Measurements from ENCODE around the gene ADORA3.

ADORA3 gene

DNA sequence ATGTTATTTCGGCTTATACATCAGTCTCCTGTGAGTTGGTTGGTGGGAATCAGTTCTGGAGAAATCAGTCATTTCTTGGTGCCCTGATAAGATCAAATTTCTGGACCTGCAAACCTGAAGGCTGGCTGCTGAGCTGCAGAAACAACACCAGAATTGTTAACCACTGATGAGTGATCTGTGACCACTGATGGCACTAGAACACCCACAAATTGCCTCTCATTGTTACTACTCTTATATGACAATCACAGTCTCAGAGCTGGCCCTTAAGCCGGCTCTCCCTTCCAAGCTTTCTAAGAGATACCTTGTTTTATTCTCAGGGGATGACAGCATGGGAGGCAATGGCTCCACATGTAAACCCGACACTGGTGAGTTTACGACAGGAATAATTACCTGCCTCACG lies 27.7 kb downstream of the ADORA3 start:
- peak in 1 of 2 experiments; percentile 25 for DNase-seq (ENCODE audit: low read depth in 2 of 2)

DNA sequence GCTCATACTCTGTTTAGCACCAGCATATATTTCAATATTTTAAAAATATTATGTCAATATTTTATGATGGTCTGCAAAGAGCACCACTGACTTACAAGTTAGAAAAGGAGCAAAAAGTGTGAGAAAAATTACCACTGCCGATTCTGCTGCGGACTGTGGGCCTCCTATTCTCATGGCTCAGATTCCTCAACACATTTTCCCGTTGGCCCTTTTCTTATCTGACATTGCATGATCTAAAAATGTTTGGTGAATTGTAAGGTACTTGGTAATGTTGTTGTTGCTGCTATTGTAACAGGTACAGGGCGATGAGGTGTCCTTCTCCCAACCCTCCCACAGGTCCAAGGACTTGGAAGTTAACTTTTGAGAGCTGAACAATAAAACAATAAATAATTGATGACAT lies 28.9 kb downstream of the ADORA3 start:
- no peak for DNase-seq (ENCODE audit: low read depth in 2 of 2)

DNA sequence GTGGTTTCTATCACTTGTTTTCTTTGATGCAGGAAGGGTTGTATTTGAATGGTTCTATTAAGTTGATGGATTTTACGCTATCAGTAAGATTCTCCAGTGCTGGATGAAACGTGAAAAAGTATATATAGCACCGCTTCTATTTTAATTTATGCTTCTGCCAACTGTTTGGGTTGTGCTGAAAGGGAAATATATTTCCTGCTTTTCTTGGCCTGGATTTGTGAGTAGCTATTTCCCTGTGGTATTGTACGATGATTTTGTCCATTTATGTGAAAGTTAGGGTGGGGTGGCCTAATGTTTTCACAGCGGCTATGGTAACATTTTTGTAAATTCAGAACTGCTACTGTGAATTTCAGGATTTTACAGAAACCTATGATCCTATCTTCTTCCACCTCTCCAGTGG lies 29.3 kb downstream of the ADORA3 start:
- DNase-seq (ENCODE audit: low read depth in 2 of 2) = no peak

DNA sequence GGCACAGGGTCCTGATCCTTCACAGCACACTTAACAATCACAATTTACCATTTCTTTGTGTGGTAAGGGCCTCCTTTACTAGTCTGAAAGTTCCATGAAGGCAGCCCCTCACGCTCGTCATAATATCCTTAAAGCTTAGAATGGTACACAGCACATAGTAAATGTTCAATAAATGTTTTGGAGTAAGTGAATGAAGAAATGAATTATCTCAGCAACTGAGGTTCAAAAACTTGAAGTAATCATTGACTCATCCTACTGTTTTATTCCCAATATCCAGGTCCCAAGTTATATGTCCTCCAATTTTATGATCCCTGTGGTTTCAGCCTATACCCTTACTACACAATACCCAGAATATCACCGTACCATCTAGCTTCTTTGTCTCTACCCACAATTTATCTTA lies 31.9 kb downstream of the ADORA3 start:
- no peak for DNase-seq (ENCODE audit: low read depth in 2 of 2)

DNA sequence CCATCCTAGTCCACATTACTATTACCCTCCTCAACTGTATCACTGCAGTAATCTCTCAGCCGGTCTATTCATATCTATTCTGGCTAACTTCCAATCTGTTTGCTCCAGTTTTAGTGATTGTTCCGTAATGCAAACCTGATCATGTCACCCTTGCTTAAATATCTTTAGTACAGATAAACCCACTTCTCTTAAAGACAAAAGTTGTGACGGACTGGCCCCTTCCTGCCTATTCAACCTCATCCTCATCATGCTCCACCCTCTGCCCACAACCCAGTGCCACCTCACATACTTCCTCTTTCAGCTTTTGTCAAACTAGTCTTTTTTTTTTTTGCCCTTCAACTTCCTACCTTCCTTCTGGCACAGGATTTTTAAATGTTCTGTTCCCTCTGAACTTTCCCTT lies 32.4 kb downstream of the ADORA3 start:
- peak in 1 of 2 experiments; percentile 48 for DNase-seq (ENCODE audit: low read depth in 2 of 2)

DNA sequence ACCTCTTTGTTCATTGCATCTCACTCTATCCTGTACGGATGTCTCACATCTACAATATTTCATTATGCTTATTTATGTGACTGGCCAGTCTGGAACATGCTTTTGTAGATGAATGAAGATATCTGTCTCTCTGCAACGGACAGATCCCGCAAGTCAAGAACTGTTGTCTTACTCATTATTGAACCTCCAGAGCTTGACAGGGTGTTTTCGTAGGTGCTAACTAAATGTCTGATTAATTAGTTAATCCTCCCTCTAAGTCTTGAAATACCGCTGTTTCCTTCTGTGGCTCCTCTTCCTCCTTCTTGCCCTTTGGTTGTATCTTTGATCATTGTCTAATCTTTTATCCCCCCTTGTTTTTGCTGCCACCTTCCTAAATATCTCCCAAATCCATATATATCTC lies 32.8 kb downstream of the ADORA3 start:
- no peak for DNase-seq (ENCODE audit: low read depth in 2 of 2)

DNA sequence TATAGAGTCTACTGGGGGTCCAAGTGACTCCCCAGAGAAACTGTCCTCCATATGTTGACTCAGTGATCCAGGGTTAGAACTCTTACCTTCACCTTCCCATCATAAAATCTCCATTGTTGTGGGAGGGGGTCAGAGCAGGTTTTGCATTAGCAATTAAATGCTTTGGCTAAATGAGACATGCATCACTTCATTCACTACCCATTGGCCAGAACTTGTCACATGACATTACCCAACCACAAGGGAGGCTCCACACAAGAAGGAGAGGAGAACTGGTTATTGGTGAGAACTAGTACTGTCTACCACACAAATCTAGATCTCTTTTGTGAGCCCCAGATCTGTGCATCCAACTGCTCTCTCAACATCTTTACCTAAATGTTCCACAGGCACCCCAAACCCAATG lies 33.9 kb downstream of the ADORA3 start:
- no peak for DNase-seq (ENCODE audit: low read depth in 2 of 2)

DNA sequence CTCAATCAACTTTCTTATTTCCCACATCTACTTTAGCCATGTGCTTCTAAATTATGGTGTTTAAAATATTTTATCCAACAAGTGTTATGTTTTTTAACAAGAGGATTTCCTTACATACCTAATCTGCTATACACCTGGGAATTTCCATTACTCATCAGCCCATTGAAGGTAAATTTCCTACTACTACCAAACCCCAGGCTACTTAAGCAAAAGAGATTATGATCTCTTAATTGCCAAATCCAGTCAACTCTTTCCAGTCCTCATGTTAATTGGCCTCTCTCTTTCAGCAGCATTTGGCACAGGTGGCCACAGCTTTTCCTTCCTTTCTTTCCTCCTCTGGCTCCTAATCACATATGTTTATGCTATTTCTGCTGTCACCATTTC lies 34.7 kb downstream of the ADORA3 start:
- DNase-seq (ENCODE audit: low read depth in 2 of 2) = no peak

DNA sequence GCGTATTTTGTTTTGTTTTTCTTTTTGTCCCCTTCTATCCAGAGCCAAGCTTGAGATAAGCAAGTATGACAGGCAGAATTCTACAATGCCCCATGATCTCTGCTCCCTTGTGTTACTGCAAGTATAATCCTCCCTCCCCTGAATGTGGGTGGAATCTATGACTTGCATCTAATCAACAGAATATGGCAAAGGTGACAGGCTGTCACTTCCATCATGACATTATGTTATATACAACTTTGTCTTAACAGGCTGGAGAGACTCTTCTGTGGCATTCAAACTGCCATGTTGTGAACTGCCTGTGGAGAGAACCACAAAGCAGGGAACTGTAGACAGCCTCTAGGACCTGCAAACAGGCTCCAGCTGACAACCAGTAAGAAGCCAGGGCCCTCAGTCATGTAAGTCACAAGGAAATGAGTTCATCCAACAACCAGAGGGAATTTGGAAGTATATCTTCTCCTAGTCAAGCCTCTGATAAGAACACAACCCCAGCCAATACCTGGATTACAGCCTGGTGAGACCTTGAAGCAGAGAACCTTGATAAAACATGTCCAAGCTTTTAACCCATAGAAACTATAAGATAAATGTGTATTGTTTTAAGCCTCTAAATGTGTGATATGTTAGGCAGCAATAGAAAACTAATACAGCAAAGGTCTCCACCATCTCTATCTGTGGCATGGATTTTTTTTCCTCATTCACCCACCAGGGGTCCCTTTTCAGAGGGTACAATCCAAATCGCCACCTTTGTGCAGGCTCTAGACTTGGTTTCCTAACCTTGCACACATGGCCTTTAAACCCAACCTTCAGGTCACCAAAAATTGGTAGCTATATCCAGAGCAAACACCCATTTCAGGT lies 35.3 kb downstream of the ADORA3 start:
- DNase-seq (ENCODE audit: low read depth in 2 of 2) = no peak

DNA sequence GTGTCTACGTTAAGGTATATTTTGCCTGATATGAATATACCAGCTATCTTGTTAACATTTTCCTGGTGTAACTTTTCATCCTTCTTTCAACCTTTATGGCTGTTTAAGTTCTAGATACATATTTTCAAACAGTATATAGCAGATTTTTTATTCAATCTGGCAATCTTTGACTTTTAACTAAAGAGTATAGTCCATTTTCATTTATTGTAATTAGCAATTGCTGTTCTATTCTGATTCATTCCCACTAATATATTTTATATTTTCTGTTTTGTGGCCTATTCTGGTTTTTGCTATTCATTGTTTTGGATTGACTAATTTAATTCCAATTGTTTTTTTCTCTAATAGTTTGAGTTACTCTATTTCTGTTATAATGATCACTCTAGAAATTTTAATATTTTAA lies 37.0 kb downstream of the ADORA3 start:
- DNase-seq (ENCODE audit: low read depth in 2 of 2) = no peak

DNA sequence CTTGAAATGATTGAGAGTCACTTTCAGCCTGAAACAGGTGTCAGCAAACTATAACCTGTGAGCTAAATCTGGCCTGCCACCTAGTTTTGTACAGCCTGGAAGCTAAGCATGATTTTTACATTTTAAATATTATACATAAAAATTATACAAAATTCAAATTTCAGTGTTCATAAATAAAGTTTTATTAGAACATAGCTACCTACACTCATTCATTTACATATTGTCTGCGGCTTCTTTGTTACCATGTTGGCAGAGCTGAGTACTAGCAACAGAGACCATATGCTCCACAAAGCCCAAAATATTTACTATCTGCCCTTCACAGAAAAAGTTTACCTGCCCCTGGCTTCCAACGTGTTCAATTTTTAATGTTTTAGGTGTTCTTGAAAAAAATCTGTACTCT lies 37.7 kb downstream of the ADORA3 start:
- DNase-seq (ENCODE audit: low read depth in 2 of 2) = no peak

DNA sequence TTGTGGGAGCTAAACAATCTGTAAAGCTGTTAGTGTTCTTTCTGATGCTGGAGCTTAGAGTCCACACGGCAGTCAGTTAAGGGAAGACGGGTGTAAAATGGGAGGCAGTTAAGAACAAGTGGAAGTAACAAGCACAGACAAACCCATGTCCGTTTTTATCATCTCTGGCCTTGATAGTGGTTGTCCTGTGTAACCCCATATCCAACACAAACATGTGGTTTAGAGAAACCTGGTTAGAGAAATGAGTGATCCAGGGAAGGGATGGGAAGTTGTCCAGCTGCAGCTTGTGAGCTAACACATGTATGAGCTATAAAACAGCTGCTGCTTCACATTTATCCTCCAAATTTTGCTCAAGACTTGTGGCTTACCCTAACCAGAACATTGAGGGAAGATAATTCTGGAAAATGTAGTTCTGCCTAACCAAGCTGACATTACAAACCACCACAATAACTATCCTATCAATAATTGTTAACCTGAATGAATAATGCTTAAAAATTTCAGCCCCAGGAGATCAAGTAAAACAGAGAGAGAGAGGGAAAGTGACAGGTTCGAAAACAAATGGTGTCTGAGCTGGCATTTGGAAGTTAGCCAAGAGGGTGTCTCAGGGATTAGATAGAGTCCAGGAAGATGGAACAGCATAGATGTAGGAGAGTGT lies 40.3 kb downstream of the ADORA3 start:
- no peak for DNase-seq (ENCODE audit: low read depth in 2 of 2)

DNA sequence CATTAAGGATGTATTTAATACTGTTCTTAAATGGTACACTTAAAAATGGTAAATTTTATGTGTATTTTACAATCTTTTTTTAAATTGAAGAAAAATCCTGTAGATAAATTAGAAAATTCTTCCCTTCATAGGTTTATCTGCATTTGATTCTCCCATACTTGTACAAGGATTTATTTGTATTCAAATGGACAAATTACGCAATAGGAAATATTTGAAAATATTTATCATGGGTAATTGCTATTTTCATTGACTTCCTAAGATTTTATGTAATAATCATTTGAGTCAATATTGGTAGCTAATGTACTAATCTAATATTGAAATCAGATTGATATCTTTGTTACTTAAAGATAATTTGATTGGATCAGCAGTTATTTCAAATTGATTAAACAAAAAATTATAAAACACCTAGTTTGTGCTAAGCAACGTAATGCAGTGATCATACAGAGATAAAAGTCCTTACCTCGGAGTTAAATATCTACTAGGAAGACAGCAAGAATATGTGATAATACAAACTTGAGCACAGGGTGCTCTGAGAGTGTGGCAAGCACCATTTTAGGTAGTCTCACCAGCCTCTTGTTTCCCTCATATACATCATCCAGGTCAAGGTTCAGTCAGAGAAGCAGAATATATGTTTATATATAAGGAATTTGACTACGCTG lies 40.9 kb downstream of the ADORA3 start:
- DNase-seq (ENCODE audit: low read depth in 2 of 2) = no peak

DNA sequence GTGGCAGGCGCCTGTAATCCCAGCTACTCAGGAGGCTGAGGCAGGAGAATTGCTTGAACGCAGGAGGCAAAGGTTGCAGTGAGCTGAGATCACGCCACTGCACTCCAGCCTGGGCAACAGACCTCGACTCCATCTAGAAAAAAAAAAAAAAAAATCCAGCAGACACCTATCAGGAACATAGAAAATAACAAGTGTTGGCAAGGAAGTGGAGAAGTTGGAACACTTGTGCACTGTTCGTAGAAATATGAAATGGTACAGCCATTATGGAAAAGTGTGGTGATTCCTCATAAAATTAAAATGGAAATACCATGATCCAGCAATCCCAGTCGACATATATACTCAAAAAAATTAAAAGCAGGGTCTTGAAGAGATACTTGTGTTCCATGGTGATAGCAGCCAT lies 41.7 kb downstream of the ADORA3 start:
- no peak for DNase-seq (ENCODE audit: low read depth in 2 of 2)

DNA sequence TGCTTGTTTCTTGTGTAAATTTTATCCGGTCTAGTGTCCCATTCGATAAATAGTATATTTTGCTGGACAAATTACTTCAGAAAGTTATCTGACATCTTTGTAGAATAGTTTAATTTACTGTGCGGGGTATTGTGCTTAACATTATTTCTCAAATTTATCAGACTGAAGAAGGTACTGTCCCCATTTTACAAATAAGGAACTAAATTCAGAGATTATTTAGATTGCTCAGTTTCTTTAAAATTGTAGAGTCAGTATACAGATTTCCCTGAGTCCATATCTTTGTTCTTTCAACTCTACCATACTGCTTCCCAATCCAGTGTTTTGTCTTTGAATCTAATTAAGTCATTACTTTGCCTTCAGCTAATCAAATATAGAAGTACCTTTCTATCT lies 47.8 kb downstream of the ADORA3 start:
- no peak for DNase-seq (ENCODE audit: low read depth in 2 of 2)

DNA sequence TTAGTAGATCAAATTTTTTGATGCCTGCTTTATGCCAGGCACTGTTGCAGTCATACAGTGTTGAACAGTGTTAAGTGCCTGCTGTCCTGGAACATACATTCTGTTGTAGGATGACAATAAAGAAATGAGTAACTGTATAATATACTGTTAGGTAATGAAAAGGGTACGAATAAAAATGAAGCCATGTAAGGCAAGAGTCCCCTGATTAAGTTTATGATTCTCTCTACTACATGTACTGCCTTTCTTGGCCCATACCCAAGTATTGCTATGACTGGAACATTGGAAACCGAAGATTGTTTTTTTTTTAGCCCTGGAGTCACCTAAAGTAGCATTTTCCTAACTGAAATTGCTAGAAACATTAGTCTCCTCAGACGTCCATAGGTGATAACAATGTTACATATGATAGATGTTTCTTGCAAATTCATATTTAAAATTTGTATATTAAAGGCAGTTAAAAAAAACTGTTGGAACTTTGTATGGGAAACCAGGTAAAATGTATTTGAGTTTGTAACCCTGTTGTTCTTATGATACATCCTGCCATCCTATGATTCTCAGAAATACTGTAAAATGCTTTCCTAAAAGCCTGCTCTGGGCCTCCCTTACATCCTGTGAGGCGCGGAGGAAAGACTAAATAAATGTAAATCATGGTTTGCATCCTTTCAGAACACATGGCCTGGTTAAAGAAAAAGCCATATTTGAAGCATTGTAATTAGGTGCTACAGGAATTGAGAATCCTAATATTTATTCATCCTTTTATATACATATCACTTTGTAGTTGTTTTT lies 48.4 kb downstream of the ADORA3 start:
- DNase-seq (ENCODE audit: low read depth in 2 of 2) = no peak

DNA sequence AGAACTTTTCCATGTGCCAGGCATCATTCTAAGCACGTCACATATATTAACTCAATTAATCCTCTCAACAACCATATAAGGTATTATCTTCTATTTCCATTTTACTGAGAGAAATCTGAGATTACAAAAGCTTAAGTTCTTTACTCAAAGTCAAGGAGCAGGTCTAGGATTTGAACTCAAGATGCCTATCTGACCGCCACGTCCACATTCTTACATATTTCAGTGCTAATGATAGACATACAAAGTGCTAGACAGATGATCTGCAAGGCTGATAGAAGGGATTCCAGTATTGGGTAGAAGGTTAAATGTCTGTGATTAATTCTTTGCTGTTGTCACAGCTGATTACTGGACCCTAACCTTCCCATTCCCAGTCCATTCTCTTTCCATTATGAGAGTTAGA lies 49.7 kb downstream of the ADORA3 start:
- no peak for DNase-seq (ENCODE audit: low read depth in 2 of 2)

DNA sequence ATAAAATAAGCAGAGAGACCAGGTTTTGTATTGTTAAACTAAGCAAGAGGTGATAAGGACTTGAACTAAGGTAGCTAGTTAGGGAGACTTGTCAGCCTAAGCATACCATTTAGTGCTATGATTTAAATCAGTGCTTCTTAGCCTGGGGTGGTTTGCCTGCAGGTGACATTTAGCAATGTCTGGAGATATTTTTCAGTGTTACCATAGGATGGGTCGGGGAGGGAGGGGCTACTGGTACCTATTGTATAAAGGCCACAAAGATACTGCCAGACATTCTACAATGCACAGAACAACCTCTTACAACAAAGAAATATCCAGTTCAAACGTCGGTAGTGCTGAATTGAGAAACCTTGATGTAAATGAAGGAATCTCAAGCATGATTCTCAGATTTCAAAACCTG lies 50.9 kb downstream of the ADORA3 start:
- no peak for DNase-seq (ENCODE audit: low read depth in 2 of 2)

DNA sequence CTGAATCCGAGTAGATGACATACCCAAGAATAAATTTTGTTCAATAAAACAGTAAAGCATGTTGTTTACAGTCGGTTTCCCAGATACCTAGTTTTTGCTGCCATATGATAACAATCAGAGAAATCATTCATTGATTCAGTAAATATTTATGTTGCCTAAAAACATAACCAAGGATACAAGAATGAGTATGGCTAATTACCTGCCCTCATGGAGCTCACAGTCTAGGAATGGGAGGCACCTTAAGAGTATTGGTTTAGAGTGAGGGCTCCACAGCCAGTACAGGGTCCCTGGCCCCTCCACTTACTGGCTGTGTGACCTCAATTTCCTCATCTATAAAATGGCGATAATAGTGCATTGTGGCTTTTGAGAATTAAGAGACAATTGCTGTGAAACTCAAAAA lies 53.2 kb downstream of the ADORA3 start:
- DNase-seq (ENCODE audit: low read depth in 2 of 2) = no peak

DNA sequence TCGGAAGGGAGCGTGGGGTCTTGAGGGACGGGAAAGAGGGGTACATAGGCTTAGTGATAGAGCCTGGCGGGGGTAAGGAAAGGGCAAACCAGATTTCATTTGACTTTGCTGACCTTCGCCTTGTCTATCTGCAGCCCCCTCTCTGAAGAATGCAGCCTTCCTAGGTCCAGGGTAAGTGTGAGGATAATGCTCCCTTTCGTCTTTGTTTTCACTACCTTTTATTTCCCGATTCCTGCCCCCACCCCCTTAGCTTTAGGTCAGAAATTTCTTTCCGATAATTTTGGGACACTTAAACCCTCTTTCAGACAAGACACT lies 53.8 kb downstream of the ADORA3 start:
- no peak for DNase-seq (ENCODE audit: low read depth in 2 of 2)
